GM12878 (cell line): Measurements from ENCODE around the gene FGF14. TPM values are rescaled to one million over a fixed set of nuclear protein-coding genes. Genes with fewer than 3 reads are reported as not detected.

Experiments used
- ATAC-seq: fragments of 200-7000 bp; cut with Tn5 transposase; 3 replicates; pipeline ENCODE4 v1.9.1; 2020; ENCODE audit warnings: mild to moderate bottlenecking, moderate library complexity
- BruUV-seq: library from RNA; stranded (reverse); fragments of 400-500 nt; replicated peaks from 2 replicates; lab custom pipeline; 2021; lab: Mats Ljungman, UMichigan
- CTCF ChIA-PET: fragments of 300-600 bp; sonication (Branson Sonifier 250); formaldehyde crosslinking; extraction: SDS; loops from one replicate; lab custom pipeline; 2021; ENCODE audit warnings: inconsistent platforms; lab: Yijun Ruan, JAX
- POLR2A ChIA-PET: fragments of 350-600 bp; formaldehyde crosslinking; extraction: SDS; loops from one replicate; lab custom pipeline; 2021; ENCODE audit warnings: inconsistent platforms; lab: Charles Lee
- RAD21 ChIA-PET: fragments of 300-600 bp; sonication (Branson Sonifier 250); formaldehyde crosslinking; loops from one replicate; lab custom pipeline; 2023; ENCODE audit warnings: antibody characterized with exemption; ENCODE audit not compliant: unreplicated experiment; lab: Charles Lee
- SMC1A ChIA-PET: fragments of 300-600 bp; sonication (Branson Sonifier 250); formaldehyde crosslinking; loops from one replicate; lab custom pipeline; 2023; ENCODE audit not compliant: unreplicated experiment, uncharacterized antibody; lab: Charles Lee
- DNase-seq: peaks from one replicate; pipeline ENCODE4 v3.0.0-alpha.2; 2011; ENCODE audit warnings: low read depth, low spot score
- FAIRE-seq: peaks from 3 replicates; lab custom pipeline; 2011; peaks lifted over from hg19 to GRCh38; lab: Jason Lieb, UNC
- H2AFZ ChIP-seq: 2 replicates; pipeline ENCODE4 v1.6.0; 2011; ENCODE audit warnings: low read depth, low read length, control low read depth; ENCODE audit not compliant: control insufficient read depth
- H3K27ac ChIP-seq: 2 replicates; pipeline ENCODE4 v1.5.1; 2011; ENCODE audit warnings: control low read depth; ENCODE audit not compliant: control insufficient read depth, insufficient read depth
- H3K27me3 ChIP-seq, 2 experiments: replicated peaks in 1 of 2; 2 replicates each; pipeline versions ENCODE4 v1.6.0 to v1.6.1; 2011; ENCODE audit warnings: low read length in 1 of 2; ENCODE audit not compliant: control insufficient read depth in 2 of 2, insufficient read depth in 2 of 2
- H3K36me3 ChIP-seq, 2 experiments: 2 replicates each; pipeline ENCODE4 v1.5.1; 2011; ENCODE audit warnings: low read length in 1 of 2; ENCODE audit not compliant: control insufficient read depth in 2 of 2, insufficient read depth in 2 of 2
- H3K4me1 ChIP-seq: 2 replicates; pipeline ENCODE4 v1.6.1; 2011; ENCODE audit warnings: mild to moderate bottlenecking, low read length, moderate library complexity, mixed read lengths; ENCODE audit not compliant: control insufficient read depth, insufficient read depth
- H3K4me2 ChIP-seq: 2 replicates; pipeline ENCODE4 v1.6.0; 2011; ENCODE audit warnings: control low read depth; ENCODE audit not compliant: control insufficient read depth, insufficient read depth
- H3K4me3 ChIP-seq: fragments of 200-600 bp; sonication (generic); 2 replicates; pipeline ENCODE4 v1.5.1; 2016
- H3K79me2 ChIP-seq: 2 replicates; pipeline ENCODE4 v1.6.0; 2011; ENCODE audit warnings: low read length; ENCODE audit not compliant: control insufficient read depth, insufficient read depth
- H3K9ac ChIP-seq: 2 replicates; pipeline ENCODE4 v1.8.0; 2011; ENCODE audit warnings: low read length, control low read depth, mixed read lengths; ENCODE audit not compliant: control insufficient read depth, insufficient read depth
- H3K9me3 ChIP-seq: replicated peaks from 3 replicates; pipeline ENCODE4 v1.5.1; 2011; ENCODE audit warnings: mild to moderate bottlenecking, low read length; ENCODE audit not compliant: control insufficient read depth, insufficient read depth
- H4K20me1 ChIP-seq: 2 replicates; pipeline ENCODE4 v1.6.0; 2011; ENCODE audit not compliant: control insufficient read depth, insufficient read depth
- CEBPZ ChIP-seq: fragments of 150-350 bp; IDR thresholded peaks from 2 replicates; pipeline ENCODE4 v1.6.1; 2016; ENCODE audit warnings: low read depth, low read length
- GABPA ChIP-seq: IDR thresholded peaks from 2 replicates; pipeline ENCODE4 v1.6.1; 2014; ENCODE audit warnings: antibody characterized with exemption, low read depth, mild to moderate bottlenecking, inconsistent platforms
- YY1 ChIP-seq: IDR thresholded peaks from 2 replicates; pipeline ENCODE4 v1.6.1; 2011; ENCODE audit warnings: low read depth, mild to moderate bottlenecking, low read length
- ZNF207 ChIP-seq: fragments of 450-650 bp; IDR thresholded peaks from 2 replicates; pipeline ENCODE4 v1.6.1; 2014; ENCODE audit warnings: antibody characterized with exemption, mild to moderate bottlenecking, borderline replicate concordance
- WGBS: methylation state at CpG from one replicate; pipeline ENCODE4 v1.1.6; 2016; ENCODE audit warnings: low lambda C conversion rate; ENCODE audit not compliant: insufficient replicate concordance, insufficient coverage; ENCODE audit errors: missing lambda C conversion rate; 5-methylcytosine and 5-hydroxymethylcytosine counted together
- in situ Hi-C: fragments of 300-500 bp; cut with MboI; formaldehyde crosslinking; loops from 9 replicates; pipeline ENCODE4 v1.14.3; 2018; ENCODE audit warnings: mixed read lengths
- intact Hi-C: fragments of 100-400 bp; cut with micrococcal nuclease; formaldehyde crosslinking; loops from one replicate; pipeline ENCODE4 v1.14.2; 2022; ENCODE audit not compliant: unreplicated experiment
- polyA plus RNA-seq, 11 experiments: library from polyadenylated mRNA; depleted of rRNA in 4 of 11; unstranded in 6 of 11; stranded (reverse) in 5 of 11; fragments of >200 nt; fragmentation: Nextera tagmentation in 4 of 11; fragmentation: Illumina TruSeq in 1 of 11; extraction: Ambion mirVana in 4 of 11; extraction: Trizol in 1 of 11; gene quantifications; 1 replicate in 1 of 11; 2 replicates in 10 of 11; pipeline versions ENCODE4 v1.2.1 to v1.2.3, GENCODE V29; 2011 to 2016; ENCODE audit warnings: inconsistent platforms in 2 of 11, missing spikeins in 2 of 11, low read depth in 1 of 11
- total RNA-seq, 4 experiments: library from RNA; depleted of rRNA in 3 of 4; stranded (reverse); fragments of >200 nt in 3 of 4; fragmentation: Illumina TruSeq in 1 of 4; extraction: Trizol in 1 of 4; gene quantifications; 2 replicates each; pipeline versions ENCODE4 v1.2.1 to v1.2.3, GENCODE V29; 2013 to 2021

FGF14 gene
- total and polyA plus RNA-seq, 10 of the 15 experiments (the other 5 are each of a cell fraction or from before 2014, with no cell fraction given) = under 0.01 to 0.44 (median 0.04) TPM

- no peak for TF ChIP-seq CEBPZ
- TF ChIP-seq YY1 = no peak
- no peak for TF ChIP-seq ZNF207
- TF ChIP-seq, all 136 proteins: peak for 0
Measured at GRCh38 chr13:101717353-101717752, 684.5 kb downstream of the FGF14 start (continued).

GRCh38 chr13:101714195-101714594 lies 687.7 kb downstream of the FGF14 start:
- FAIRE-seq (no peak), DNase-seq (no peak)
- 15% methylated on average over 3 of the region's 3 CpGs for WGBS
- POLR2A ChIA-PET = no interaction called here
- no peaks in the 10 kb centered on the region for H4K20me1 ChIP-seq
- intact Hi-C loops (no loop called here), in situ Hi-C loops (no loop called here)
- H3K36me3 ChIP-seq = no peaks in the 10 kb centered on the region
- H3K4me1 ChIP-seq = no peaks in the 10 kb centered on the region
- H3K4me2 ChIP-seq = no peak overlapping the region
- H2AFZ ChIP-seq = no peak overlapping the region
- H3K27ac ChIP-seq = no peak overlapping the region
- no peaks in the 10 kb centered on the region for H3K27me3 ChIP-seq
- no TSS peak for BruUV-seq
- CTCF ChIA-PET = no interaction called here
- no peaks in the 10 kb centered on the region for H3K79me2 ChIP-seq
- no peak for TF ChIP-seq GABPA
- TF ChIP-seq, all 136 proteins: peak for 0
- ChIA-PET RAD21 (no interaction called here), SMC1A (interaction anchor here (1.0 to 1.2 kb wide), 2 partner anchors 11 to 50 kb away, joined by 3 read pairs; no protein-coding TSS in a partner anchor)
- Histone ChIP-seq H3K9ac (no peak overlapping the region), H3K9me3 (no peaks in the 10 kb centered on the region), H3K4me3 (no peak overlapping the region)
- ATAC-seq = peak; percentile 29
